ENCODE data around the gene OPN3.

Gene OPN3

GRCh38 chr1:241569848-241570247 is 70.3 kb downstream of the OPN3 start (continued):
- no peak for TF ChIP-seq TSHZ1 (tag by site-specific recombination; IDR thresholded peaks at IDR 0.05; ENCODE audit: borderline replicate concordance)
- no peak for TF ChIP-seq ZSCAN30 (tag by site-specific recombination; IDR thresholded peaks at IDR 0.05)
- no peak for TF ChIP-seq ZNF692 (tag by site-specific recombination; IDR thresholded peaks at IDR 0.05)
- TF ChIP-seq KLF17 (tag by site-specific recombination; IDR thresholded peaks at IDR 0.05): no peak
- TF ChIP-seq MZF1 (tag by site-specific recombination; IDR thresholded peaks at IDR 0.05; ENCODE audit: borderline replicate concordance): no peak

- Histone ChIP-seq H3K27ac (ENCODE audit: extremely low read depth, low read depth, low read length) (no peak overlapping the region), H3K4me1 (ENCODE audit: control insufficient read depth, insufficient read depth, low read length) (no peaks in the 10 kb centered on the region), H3K9me3 (ENCODE audit: control insufficient read depth, insufficient read depth, low read depth, low read length) (no peaks in the 10 kb centered on the region), H3K4me3 (ENCODE audit: low read depth, low read length) (no peak overlapping the region), H3K36me3 (ENCODE audit: control insufficient read depth in 2 of 2, insufficient read depth in 1 of 2, low read length in 2 of 2) (no peaks in the 10 kb centered on the region)
- ChIA-PET CTCF (no interaction called here), POLR2A (no interaction called here)
- TF ChIP-seq ZEB2 (tag by site-specific recombination; IDR thresholded peaks at IDR 0.05) (no peak), ZNF747 (tag by site-specific recombination; IDR thresholded peaks at IDR 0.05) (no peak), ZNF555 (tag by site-specific recombination; conservative IDR thresholded peaks at IDR 0.05) (no peak), ZNF398 (tag by site-specific recombination; IDR thresholded peaks at IDR 0.05) (no peak), ZNF639 (tag by site-specific recombination; IDR thresholded peaks at IDR 0.05) (no peak), HOXD13 (CRISPR knock-in tag; IDR thresholded peaks at IDR 0.05; ENCODE audit: borderline replicate concordance) (no peak), ZBTB6 (tag by site-specific recombination; IDR thresholded peaks at IDR 0.05) (no peak), ZNF24 (tag by site-specific recombination; IDR thresholded peaks at IDR 0.05) (no peak), KLF16 (tag by site-specific recombination; IDR thresholded peaks at IDR 0.05) (no peak), FEZF1 (tag by site-specific recombination; IDR thresholded peaks at IDR 0.05) (no peak), ZNF670 (tag by site-specific recombination; IDR thresholded peaks at IDR 0.05; ENCODE audit: low read depth) (no peak)
Measured at GRCh38 chr1:241560849-241561187, 79.4 kb downstream of the OPN3 start.

Data from HEK293 (cell line).